DND-41 (cell line): ENCODE results near the gene STEAP3.

ENCODE experiments used
- ATAC-seq: fragments of 200-7000 bp; cut with Tn5 transposase; 3 replicates; pipeline ENCODE4 v1.9.1; 2021; ENCODE audit warnings: low read depth; ENCODE audit not compliant: insufficient read depth
- DNase-seq: peaks from one replicate; pipeline ENCODE4 v3.0.0-alpha.2; 2020
- H2AFZ ChIP-seq: 2 replicates; pipeline ENCODE4 v1.6.0; 2012; ENCODE audit warnings: low read depth, low read length
- H3K27ac ChIP-seq: 2 replicates; pipeline ENCODE4 v1.5.1; 2012; ENCODE audit warnings: low read length, inconsistent platforms
- H3K27me3 ChIP-seq: fragments of 200-600 bp; sonication (generic); 2 replicates; pipeline ENCODE4 v1.6.0; 2012; ENCODE audit warnings: low read length, mild to moderate bottlenecking, inconsistent platforms; ENCODE audit not compliant: insufficient read depth, poor library complexity
- H3K36me3 ChIP-seq: 2 replicates; pipeline ENCODE4 v1.5.1; 2012; ENCODE audit warnings: low read length, inconsistent platforms; ENCODE audit not compliant: insufficient read depth
- H3K4me1 ChIP-seq: 2 replicates; pipeline ENCODE4 v1.5.1; 2012; ENCODE audit warnings: mild to moderate bottlenecking, low read length; ENCODE audit not compliant: insufficient read depth
- H3K4me2 ChIP-seq: 2 replicates; pipeline ENCODE4 v1.6.0; 2012; ENCODE audit warnings: mild to moderate bottlenecking, moderate library complexity, low read length, inconsistent platforms; ENCODE audit not compliant: insufficient read depth
- H3K4me3 ChIP-seq, 2 experiments: fragments of 200-600 bp in 1 of 2; shearing (Covaris generic) in 1 of 2; 2 replicates each; pipeline ENCODE4 v1.5.1; 2012 to 2016; ENCODE audit warnings: inconsistent platforms in 2 of 2, low read length in 2 of 2, mild to moderate bottlenecking in 2 of 2, low read depth in 1 of 2, moderate library complexity in 1 of 2
- H3K79me2 ChIP-seq: 2 replicates; pipeline ENCODE4 v1.6.0; 2012; ENCODE audit warnings: low read length, inconsistent platforms; ENCODE audit not compliant: insufficient read depth
- H3K9ac ChIP-seq: 2 replicates; pipeline ENCODE4 v1.6.0; 2012; ENCODE audit warnings: low read depth, mild to moderate bottlenecking, inconsistent platforms, low read length, moderate library complexity
- H3K9me3 ChIP-seq: 2 replicates; pipeline ENCODE4 v1.5.1; 2012; ENCODE audit warnings: low read length, moderate library complexity, mild to moderate bottlenecking, inconsistent platforms; ENCODE audit not compliant: insufficient read depth, severe bottlenecking
- H4K20me1 ChIP-seq: 2 replicates; pipeline ENCODE4 v1.6.0; 2012; ENCODE audit warnings: low read length; ENCODE audit not compliant: insufficient read depth
- EZH2 ChIP-seq: IDR thresholded peaks from 3 replicates; pipeline ENCODE4 v1.6.1; 2012; ENCODE audit warnings: borderline replicate concordance, low read depth, mild to moderate bottlenecking, moderate library complexity, low read length, inconsistent platforms; ENCODE audit not compliant: severe bottlenecking
- TF ChIP-seq, protein P1 (sequence below): IDR thresholded peaks from 2 replicates; pipeline ENCODE4 v1.5.1; 2012; ENCODE audit warnings: borderline replicate concordance, low read length, moderate library complexity, mild to moderate bottlenecking; ENCODE audit not compliant: poor library complexity, severe bottlenecking; ENCODE audit errors: extremely low read depth

STEAP3 gene

DNA sequence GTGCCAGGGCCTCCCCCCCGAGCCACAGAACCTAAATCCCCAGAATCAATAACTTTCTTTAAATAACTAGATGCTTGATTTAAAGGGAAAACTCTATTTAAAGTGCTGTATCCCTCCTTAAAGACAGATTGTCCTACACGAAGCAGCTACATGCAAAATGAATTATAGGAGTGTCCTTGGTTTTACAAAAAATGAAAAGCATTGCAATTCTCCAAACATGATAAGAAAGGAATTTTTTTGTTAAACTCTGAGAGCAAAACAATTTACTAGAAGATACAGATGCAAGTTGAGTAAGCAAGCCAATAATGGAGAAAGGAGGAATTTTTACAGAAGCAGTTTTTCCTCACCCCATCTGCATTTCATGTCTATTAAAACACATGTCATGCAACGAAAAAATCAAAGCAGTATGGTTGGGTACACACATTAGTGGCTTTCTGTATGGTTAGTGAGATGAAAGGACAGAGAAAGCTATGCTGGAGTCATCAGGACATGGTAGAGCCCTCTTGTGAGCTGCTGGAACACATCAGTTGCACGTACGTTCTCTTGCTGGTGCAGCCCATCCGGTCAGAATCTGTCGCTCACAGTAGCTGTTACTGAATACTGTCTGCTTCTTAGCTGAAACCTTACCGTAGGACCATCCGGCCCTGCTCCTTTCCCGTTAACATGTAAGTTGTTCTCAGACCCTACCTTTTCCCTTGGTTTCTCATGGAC is 25.9 kb upstream of the STEAP3 start:
- H3K36me3 ChIP-seq = no peaks in the 10 kb centered on the region
- no peak overlapping the region for H3K9ac ChIP-seq
- no peak for TF ChIP-seq EZH2
- TF ChIP-seq, protein P1, sequence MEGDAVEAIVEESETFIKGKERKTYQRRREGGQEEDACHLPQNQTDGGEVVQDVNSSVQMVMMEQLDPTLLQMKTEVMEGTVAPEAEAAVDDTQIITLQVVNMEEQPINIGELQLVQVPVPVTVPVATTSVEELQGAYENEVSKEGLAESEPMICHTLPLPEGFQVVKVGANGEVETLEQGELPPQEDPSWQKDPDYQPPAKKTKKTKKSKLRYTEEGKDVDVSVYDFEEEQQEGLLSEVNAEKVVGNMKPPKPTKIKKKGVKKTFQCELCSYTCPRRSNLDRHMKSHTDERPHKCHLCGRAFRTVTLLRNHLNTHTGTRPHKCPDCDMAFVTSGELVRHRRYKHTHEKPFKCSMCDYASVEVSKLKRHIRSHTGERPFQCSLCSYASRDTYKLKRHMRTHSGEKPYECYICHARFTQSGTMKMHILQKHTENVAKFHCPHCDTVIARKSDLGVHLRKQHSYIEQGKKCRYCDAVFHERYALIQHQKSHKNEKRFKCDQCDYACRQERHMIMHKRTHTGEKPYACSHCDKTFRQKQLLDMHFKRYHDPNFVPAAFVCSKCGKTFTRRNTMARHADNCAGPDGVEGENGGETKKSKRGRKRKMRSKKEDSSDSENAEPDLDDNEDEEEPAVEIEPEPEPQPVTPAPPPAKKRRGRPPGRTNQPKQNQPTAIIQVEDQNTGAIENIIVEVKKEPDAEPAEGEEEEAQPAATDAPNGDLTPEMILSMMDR = no peak
- H4K20me1 ChIP-seq = no peaks in the 10 kb centered on the region; the same call in 1 of the 2 replicates
- H3K4me2 ChIP-seq = no peak overlapping the region
- H3K4me1 ChIP-seq = no peaks in the 10 kb centered on the region
- ATAC-seq (no peak), DNase-seq (no peak)
- H3K9me3 ChIP-seq = no peaks in the 10 kb centered on the region
- H3K4me3 ChIP-seq = no peak overlapping the region
- no peak overlapping the region for H2AFZ ChIP-seq
- H3K27me3 ChIP-seq = peaks cover 9% of the 10 kb centered on the region
- H3K79me2 ChIP-seq = no peaks in the 10 kb centered on the region
- H3K27ac ChIP-seq = no peak overlapping the region

DNA sequence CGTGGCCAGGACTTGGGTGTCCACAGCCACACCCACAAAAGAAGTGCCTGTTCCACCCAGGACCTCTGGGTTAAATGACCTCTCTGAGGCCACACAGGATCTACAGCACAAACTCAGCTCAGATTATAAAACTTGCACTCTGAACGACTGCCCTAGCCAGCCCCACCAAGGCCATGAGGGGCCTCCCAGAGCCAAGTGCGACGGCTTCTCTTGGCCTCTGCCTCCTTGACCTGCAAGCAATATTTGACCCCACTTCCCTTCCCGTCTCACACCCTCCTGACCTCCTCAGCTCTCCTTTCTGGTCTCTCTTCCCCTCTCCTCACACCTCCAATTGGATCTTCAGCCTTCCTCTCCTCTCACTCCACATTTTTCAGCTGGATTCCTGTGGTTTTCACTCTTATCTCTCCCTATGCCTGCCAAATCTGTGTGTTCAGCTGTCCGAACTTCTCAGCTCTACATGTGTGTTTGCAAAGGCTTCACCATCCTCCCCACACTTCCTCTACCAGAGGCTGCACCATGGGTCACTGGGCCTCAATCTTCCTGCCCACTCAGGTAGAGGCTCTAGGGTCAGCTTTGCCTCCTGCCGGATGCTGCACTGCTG is 25.3 kb upstream of the STEAP3 start:
- no peaks in the 10 kb centered on the region; the same call in 1 of the 2 replicates for H4K20me1 ChIP-seq
- H3K27ac ChIP-seq = no peak overlapping the region
- H2AFZ ChIP-seq = no peak overlapping the region
- ATAC-seq (no peak), DNase-seq (no peak)
- no peak overlapping the region for H3K9ac ChIP-seq
- TF ChIP-seq, protein P1 = no peak
- TF ChIP-seq EZH2 = no peak
- H3K4me1 ChIP-seq = no peaks in the 10 kb centered on the region
- no peaks in the 10 kb centered on the region for H3K36me3 ChIP-seq
- H3K4me3 ChIP-seq = no peak overlapping the region
- H3K9me3 ChIP-seq = no peaks in the 10 kb centered on the region
- peaks cover 9% of the 10 kb centered on the region for H3K27me3 ChIP-seq
- H3K4me2 ChIP-seq = no peak overlapping the region
- no peaks in the 10 kb centered on the region for H3K79me2 ChIP-seq

DNA sequence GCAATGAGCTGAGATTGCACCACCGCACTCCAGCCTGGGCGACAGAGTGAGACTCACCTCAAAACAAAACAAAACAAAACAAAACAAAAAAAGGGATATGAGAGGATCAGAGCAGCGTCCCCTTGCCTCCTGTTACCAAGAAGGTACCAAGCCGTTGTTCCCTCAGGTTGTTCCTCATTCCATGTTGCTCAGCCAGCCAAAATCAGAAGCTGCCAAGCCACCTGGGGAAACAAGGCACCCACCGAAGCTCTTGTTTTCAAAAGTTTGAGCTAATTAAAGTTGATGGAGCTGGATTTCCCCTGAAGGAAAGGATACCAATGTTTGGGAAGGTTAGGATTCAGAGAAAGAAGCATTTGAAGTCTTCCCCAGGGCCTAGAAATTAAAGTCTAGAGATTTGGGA is 21.8 kb upstream of the STEAP3 start:
- H3K4me1 ChIP-seq = no peaks in the 10 kb centered on the region
- no peaks in the 10 kb centered on the region; the same call in 1 of the 2 replicates for H4K20me1 ChIP-seq
- H3K27ac ChIP-seq = no peak overlapping the region
- H3K9me3 ChIP-seq = no peaks in the 10 kb centered on the region
- DNase-seq (no peak), ATAC-seq (no peak)
- H3K4me2 ChIP-seq = no peak overlapping the region
- no peaks in the 10 kb centered on the region for H3K36me3 ChIP-seq
- TF ChIP-seq, protein P1 = no peak
- no peak for TF ChIP-seq EZH2
- H2AFZ ChIP-seq = no peak overlapping the region
- no peak overlapping the region for H3K4me3 ChIP-seq
- peaks cover 9% of the 10 kb centered on the region for H3K27me3 ChIP-seq
- no peaks in the 10 kb centered on the region for H3K79me2 ChIP-seq
- no peak overlapping the region for H3K9ac ChIP-seq
